NCI-H69 (cell line): ENCODE data around the gene SECISBP2.
A peak's percentile ranks its signal among the peaks of the same experiment; 100 is the strongest.
"Not testable (repeated sequence)": the region's sequence is repeated elsewhere in the genome, so short reads cannot be mapped to it uniquely, and the experiment has no call there.

Experiments
- DNase-seq: peaks from one replicate; lab custom pipeline; 2025; lab: John Stamatoyannopoulos, UW

SECISBP2 gene

GRCh38 chr9:89318123-89319014 lies at the start of gene SECISBP2:
SECISBP2 (plus strand) TSS chr9:89318500; CDS start chr9:89318577, 77 bp downstream.
- peak; percentile 99 for DNase-seq

- DNase-seq = no peak
Measured at GRCh38 chr9:89273528-89274279, 44.6 kb upstream of the SECISBP2 start.

GRCh38 chr9:89274838-89275237 lies 43.5 kb upstream of the SECISBP2 start:
- no peak for DNase-seq

GRCh38 chr9:89276040-89276439 lies 42.3 kb upstream of the SECISBP2 start:
- not testable (repeated sequence) for DNase-seq

GRCh38 chr9:89277043-89277442 lies 41.3 kb upstream of the SECISBP2 start:
- DNase-seq = no peak

GRCh38 chr9:89277454-89277853 lies 40.8 kb upstream of the SECISBP2 start:
- no peak for DNase-seq

- DNase-seq = peak; percentile 14
Measured at GRCh38 chr9:89278551-89278950, 39.7 kb upstream of the SECISBP2 start.

- peak; percentile 69 for DNase-seq
Measured at GRCh38 chr9:89278997-89279739, 39.1 kb upstream of the SECISBP2 start.

- no peak for DNase-seq
Measured at GRCh38 chr9:89281106-89281505, 37.2 kb upstream of the SECISBP2 start.

GRCh38 chr9:89282248-89282968 lies 35.9 kb upstream of the SECISBP2 start:
- DNase-seq = peak; percentile 53

GRCh38 chr9:89284076-89284475 lies 34.2 kb upstream of the SECISBP2 start:
- DNase-seq = no peak

GRCh38 chr9:89291741-89292140 lies 26.6 kb upstream of the SECISBP2 start:
- DNase-seq = no peak

- DNase-seq = no peak
Measured at GRCh38 chr9:89293014-89293413, 25.3 kb upstream of the SECISBP2 start.

GRCh38 chr9:89295400-89295799 lies 22.9 kb upstream of the SECISBP2 start:
- peak; percentile 34 for DNase-seq

GRCh38 chr9:89301996-89302395 lies 16.3 kb upstream of the SECISBP2 start:
- DNase-seq = not testable (repeated sequence)

GRCh38 chr9:89304020-89304833 lies 14.1 kb upstream of the SECISBP2 start:
- no peak for DNase-seq

GRCh38 chr9:89304834-89305188 lies 13.5 kb upstream of the SECISBP2 start:
- DNase-seq = no peak

GRCh38 chr9:89305868-89306267 lies 12.4 kb upstream of the SECISBP2 start:
- no peak for DNase-seq

GRCh38 chr9:89309166-89309565 lies 9.1 kb upstream of the SECISBP2 start:
- no peak for DNase-seq

GRCh38 chr9:89309608-89310474 lies 8.5 kb upstream of the SECISBP2 start:
- DNase-seq = no peak
